HFF-Myc (cell line): Measurements from ENCODE around the gene A3GALT2.

ENCODE experiments used
- DNase-seq: peaks from one replicate; pipeline ENCODE4 v3.0.0-alpha.2; 2011; ENCODE audit warnings: low read depth; ENCODE audit errors: extremely low read depth
- H3K4me3 ChIP-seq: replicated peaks from 2 replicates; pipeline ENCODE4 v1.5.1; 2011; ENCODE audit warnings: low read depth, mild to moderate bottlenecking, control low read depth, low read length
- CTCF ChIP-seq: IDR thresholded peaks from 2 replicates; pipeline ENCODE4 v1.5.1; 2012; ENCODE audit warnings: mild to moderate bottlenecking, low read depth, low read length, control low read depth; ENCODE audit errors: missing control alignments

The A3GALT2 gene

GRCh38 chr1:33334081-33334552, 13.2 kb upstream of the A3GALT2 start:
- TF ChIP-seq CTCF: no peak
- DNase-seq: no peak
- no peak overlapping the region for H3K4me3 ChIP-seq

- no peak overlapping the region for H3K4me3 ChIP-seq
- DNase-seq: no peak
- TF ChIP-seq CTCF: no peak
Measured at GRCh38 chr1:33332881-33333280, 12.0 kb upstream of the A3GALT2 start.

- no peak for DNase-seq
- no peak for TF ChIP-seq CTCF
Measured at GRCh38 chr1:33332357-33332789, 11.5 kb upstream of the A3GALT2 start.

GRCh38 chr1:33331444-33332356, 10.8 kb upstream of the A3GALT2 start:
- no peak for DNase-seq
- TF ChIP-seq CTCF: no peak
- H3K4me3 ChIP-seq: no peak overlapping the region

More at GRCh38 chr1:33332357-33332789, 11.5 kb upstream of the A3GALT2 start:
- no peak overlapping the region for H3K4me3 ChIP-seq

- TF ChIP-seq CTCF: no peak
- no peak for DNase-seq
- H3K4me3 ChIP-seq: no peak overlapping the region
Measured at GRCh38 chr1:33330906-33331305, 10.0 kb upstream of the A3GALT2 start.

- TF ChIP-seq CTCF: no peak
- DNase-seq: no peak
- H3K4me3 ChIP-seq: no peak overlapping the region
Measured at GRCh38 chr1:33330361-33330890, 9.5 kb upstream of the A3GALT2 start.
